AG04449 (cell line): ENCODE data around the gene TTLL11.

Experiments used
- CTCF ChIA-PET: fragments of 350-600 bp; formaldehyde crosslinking; extraction: SDS; loops from one replicate; lab custom pipeline; 2021; ENCODE audit warnings: antibody characterized with exemption; lab: Yijun Ruan, JAX
- POLR2A ChIA-PET: fragments of 400-600, 350-600 bp; formaldehyde crosslinking; extraction: SDS; loops from one replicate; lab custom pipeline; 2020; ENCODE audit warnings: antibody characterized with exemption, inconsistent platforms; lab: Yijun Ruan, JAX
- DNase-seq: peaks from one replicate; pipeline ENCODE4 v3.0.0-alpha.2; 2010; ENCODE audit warnings: low read depth, low spot score
- H3K4me3 ChIP-seq: 2 replicates; pipeline ENCODE4 v1.5.1; 2011; ENCODE audit warnings: low read depth, mild to moderate bottlenecking, control low read depth, low read length
- CTCF ChIP-seq: IDR thresholded peaks from one replicate; pipeline ENCODE4 v1.5.1; 2011; ENCODE audit warnings: mild to moderate bottlenecking, moderate library complexity, low read length, control low read depth, inconsistent platforms; ENCODE audit not compliant: insufficient read depth; ENCODE audit errors: missing control alignments

Gene TTLL11

DNA sequence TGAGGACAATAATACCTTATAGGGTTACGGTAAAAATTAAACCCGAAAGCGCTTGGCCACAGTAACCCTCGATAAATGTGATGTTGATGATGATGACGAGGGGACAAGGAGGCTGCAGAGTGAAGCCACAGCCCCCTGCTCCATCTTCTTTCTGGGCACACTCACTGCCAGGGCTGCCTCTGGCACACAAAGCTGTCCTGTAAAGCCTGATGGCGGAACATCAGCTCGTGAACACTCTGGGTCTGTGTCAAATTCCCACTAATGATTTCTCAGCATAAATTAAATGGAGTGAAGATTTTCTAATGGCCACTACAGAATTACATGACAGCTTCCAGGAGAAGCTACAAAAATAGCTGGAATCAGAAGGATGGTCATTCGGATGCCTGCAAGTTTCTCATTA lies 142.2 kb downstream of the TTLL11 start:
- ChIA-PET POLR2A (no interaction called here), CTCF (no interaction called here)
- no peak for TF ChIP-seq CTCF
- DNase-seq, result no peak
- H3K4me3 ChIP-seq, result no peak overlapping the region

DNA sequence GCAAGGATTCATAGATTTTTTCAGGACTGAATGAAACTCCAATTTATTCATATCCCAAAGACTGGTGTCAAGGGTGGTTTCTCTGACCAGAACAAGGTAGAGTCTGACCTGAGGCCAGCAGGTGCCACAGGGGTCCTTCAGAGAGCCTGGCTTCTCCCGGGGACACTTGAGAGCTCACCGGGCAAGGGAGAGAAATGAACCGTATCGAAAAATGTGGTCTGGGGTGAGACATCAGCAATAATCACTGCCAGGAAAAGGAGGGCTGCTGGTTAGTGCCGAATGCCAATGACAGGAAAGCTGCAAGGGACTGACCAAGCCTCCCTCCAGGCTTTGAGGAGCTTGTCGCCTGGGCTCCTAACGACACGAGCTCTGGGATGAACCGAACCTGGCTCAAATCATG lies 142.7 kb downstream of the TTLL11 start:
- no peak overlapping the region for H3K4me3 ChIP-seq
- no peak for TF ChIP-seq CTCF
- CTCF ChIA-PET, result no interaction called here
- no peak for DNase-seq
- POLR2A ChIA-PET, result no interaction called here

DNA sequence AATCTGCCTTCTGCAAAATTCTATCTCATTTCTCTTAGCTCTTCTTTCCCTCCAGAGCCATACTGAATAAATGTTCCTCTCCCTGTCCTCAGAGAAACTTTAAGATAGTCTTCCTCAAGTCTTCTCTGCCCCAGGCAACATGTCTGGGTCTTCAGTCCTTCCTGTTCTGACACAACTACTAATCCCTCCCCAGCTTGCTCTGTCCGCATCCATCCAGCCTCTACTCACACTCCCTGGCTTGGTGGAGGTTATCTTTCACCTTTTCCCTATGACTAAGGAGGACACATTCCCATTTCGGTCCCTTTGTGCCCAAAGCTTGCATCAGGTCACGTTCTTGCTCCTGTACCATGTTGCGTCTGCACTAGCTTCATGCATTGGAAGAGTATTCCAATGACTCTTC lies 143.3 kb downstream of the TTLL11 start:
- ChIA-PET CTCF (interaction anchor here (1.0 kb wide), 1 partner anchor 263 kb away, joined by 3 read pairs; no protein-coding TSS in a partner anchor), POLR2A (no interaction called here)
- H3K4me3 ChIP-seq, result no peak overlapping the region
- no peak for DNase-seq
- TF ChIP-seq CTCF, result no peak

- POLR2A ChIA-PET, result no interaction called here
- no peak for DNase-seq
- no peak for TF ChIP-seq CTCF
- no peak overlapping the region for H3K4me3 ChIP-seq
- CTCF ChIA-PET, result interaction anchor here (1.0 kb wide), 1 partner anchor 262 kb away, joined by 3 read pairs; no protein-coding TSS in a partner anchor
These were observed 143.7 kb downstream of the TTLL11 start for GRCh38 chr9:121949364-121949763.

DNA sequence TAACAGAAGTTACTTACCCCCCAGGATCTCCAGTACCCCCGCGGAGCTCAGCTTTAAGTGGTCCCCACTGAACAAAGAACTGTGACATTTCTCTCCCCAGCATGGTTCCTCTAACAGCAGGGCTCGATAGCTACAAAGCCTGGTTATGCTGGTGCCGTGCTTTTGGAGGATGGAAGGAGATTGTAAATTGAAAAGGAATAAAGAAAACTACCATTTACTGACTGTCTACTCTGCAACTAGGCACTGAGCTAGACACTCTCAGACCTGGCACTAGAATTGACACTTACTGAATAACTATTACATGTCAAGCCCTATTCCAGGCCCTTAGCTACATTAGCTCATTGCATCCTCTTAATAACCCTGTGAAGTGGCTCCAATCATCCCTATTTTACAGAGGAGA lies 145.3 kb downstream of the TTLL11 start:
- H3K4me3 ChIP-seq, result no peak overlapping the region
- CTCF ChIA-PET, result no interaction called here
- POLR2A ChIA-PET, result no interaction called here
- no peak for TF ChIP-seq CTCF
- no peak for DNase-seq

DNA sequence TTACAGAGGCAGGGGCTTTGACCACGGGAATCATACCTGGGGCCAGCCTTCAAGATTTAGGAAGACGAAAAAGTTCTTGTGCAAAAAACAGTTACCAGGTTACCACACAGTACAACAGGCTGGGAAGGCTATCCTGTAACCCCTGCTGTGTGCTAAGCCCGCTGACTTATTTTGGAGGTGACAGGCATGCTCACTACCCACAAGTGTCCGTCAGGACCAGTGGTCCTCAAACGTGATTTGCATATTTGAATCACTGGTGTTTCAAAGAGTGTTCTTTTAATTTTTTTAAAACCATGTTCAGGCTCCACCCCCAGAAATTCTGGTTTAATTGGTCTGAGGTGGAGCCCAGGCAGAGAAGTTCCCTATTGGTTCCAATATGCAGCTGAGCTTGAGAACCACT lies 146.6 kb downstream of the TTLL11 start:
- POLR2A ChIA-PET, result no interaction called here
- CTCF ChIA-PET, result interaction anchor here (1.0 to 1.2 kb wide), 2 partner anchors 32 to 212 kb away, joined by 3 to 4 read pairs; no protein-coding TSS in a partner anchor
- no peak overlapping the region for H3K4me3 ChIP-seq
- no peak for TF ChIP-seq CTCF
- no peak for DNase-seq
